ENCODE results near the gene TYK2. TPM values are rescaled to one million over a fixed set of nuclear protein-coding genes. Genes with fewer than 3 reads are reported as not detected.
A peak's percentile ranks its signal among the peaks of the same experiment; 100 is the strongest.
"Not testable (repeated sequence)": the region's sequence is repeated elsewhere in the genome, so short reads cannot be mapped to it uniquely, and the experiment has no call there.

Gene TYK2
- total RNA-seq, 2 donors from 2014 or later, result 241 to 267 TPM

DNA sequence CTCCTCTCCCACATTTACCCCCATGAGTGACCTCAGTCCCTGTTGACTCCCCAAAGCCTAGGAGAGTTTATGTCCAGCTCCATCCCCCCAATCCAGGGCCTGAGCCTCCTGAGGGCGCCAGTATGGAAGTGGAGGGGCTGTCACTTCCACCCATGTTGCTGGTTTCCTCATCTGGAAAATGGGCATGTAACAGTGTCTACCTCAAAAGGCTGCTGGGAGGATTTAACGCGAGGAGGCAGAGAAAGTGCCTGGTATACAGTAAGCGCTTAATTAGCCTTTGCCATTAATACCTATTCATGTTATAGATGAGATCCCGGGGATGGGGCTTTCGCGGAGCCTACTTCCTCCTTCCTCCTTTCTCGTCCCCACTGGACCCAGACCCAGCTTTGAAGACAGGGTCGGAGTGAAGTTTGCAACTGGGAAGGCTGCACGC, 476 bp downstream of the TYK2 start:
- Mint-ChIP-seq H3K27ac (peak overlapping the region; percentile 98), H3K4me3 (peak overlapping the region; percentile 98), H3K36me3 (ENCODE audit: low read depth) (peaks cover 4% of the 10 kb centered on the region), H3K27me3 (no peaks in the 10 kb centered on the region), H3K4me1 (peaks cover 20% of the 10 kb centered on the region)
- no peak for ATAC-seq
- DNase-seq, result no peak
- H3K9me3 ChIP-seq (ENCODE audit: control insufficient read depth, low read length, poor library complexity, severe bottlenecking), result no peaks in the 10 kb centered on the region

DNA sequence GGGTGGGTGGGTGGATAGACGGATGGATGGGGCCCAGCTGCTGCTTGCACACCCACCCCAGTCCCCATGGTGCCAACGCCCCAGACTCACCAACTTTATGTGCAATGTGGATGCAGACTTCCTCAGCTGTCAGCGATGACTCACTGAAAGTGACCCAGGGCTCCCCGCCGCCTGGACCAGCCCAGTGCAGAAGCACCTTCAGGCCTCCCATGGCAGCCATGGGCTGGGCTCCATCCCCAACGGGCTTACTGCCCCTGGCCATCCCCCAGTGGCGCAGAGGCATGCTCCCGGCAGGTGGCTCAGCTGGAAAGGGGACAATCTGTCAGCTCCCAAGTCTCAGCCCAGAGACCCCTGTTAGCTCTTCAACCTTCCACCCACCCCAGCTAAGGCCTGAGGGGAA, 2.2 kb downstream of the TYK2 start:
- peak overlapping the region; percentile 24 for H3K27ac Mint-ChIP-seq
- H3K9me3 ChIP-seq (ENCODE audit: control insufficient read depth, low read length, poor library complexity, severe bottlenecking), result no peaks in the 10 kb centered on the region
- DNase-seq, result no peak
- H3K4me1 Mint-ChIP-seq, result peaks cover 22% of the 10 kb centered on the region
- H3K27me3 Mint-ChIP-seq, result no peaks in the 10 kb centered on the region
- H3K36me3 Mint-ChIP-seq (ENCODE audit: low read depth), result peaks cover 4% of the 10 kb centered on the region
- H3K4me3 Mint-ChIP-seq, result no peak overlapping the region
- no peak for ATAC-seq

DNA sequence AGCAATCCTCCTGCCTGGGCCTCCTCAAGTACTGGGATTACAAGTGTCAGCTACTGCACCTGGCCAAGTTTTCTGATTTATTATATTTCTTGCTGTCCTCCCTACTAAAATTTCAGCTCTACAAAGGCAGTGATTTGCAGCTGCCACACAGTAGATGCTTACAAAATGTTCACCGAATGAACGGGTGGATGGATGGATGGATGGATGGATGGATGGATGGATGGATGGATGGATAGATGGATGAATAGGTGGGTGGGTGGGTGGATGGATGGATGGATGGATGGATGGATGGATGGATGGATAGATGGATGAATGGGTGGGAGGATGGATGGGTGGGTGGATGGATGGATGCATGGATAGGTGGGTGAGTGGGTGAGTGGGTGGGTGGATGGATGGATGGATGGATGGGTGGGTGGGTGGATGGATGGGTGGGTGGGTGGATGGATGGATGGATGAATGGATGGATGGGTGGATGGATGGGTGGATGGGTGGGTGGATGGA, 3.2 kb downstream of the TYK2 start:
- H3K4me1 Mint-ChIP-seq, result peaks cover 22% of the 10 kb centered on the region
- H3K4me3 Mint-ChIP-seq; H3K9me3 ChIP-seq (ENCODE audit: control insufficient read depth, low read length, poor library complexity, severe bottlenecking); DNase-seq; H3K27me3 Mint-ChIP-seq; H3K36me3 Mint-ChIP-seq (ENCODE audit: low read depth); ATAC-seq; H3K27ac Mint-ChIP-seq: not testable (repeated sequence)

DNA sequence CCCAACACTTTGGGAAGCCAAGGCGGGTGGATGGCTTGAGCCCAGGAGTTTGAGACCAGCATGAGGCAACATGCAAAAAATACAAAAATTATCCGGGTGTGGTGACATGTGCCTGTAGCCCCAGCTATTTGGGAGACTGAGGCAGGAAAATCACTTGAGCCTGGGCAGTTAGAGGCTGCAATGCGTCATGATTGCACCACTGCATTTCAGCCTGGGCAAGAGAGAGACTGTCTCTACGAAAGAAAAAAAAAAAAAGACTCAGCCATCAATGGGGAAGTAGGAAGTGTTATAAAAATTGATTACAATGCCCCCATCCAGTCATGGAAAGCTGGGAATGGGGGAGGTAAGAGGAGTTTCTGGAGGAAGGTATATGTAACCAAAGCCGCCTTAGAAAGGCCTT, 5.4 kb downstream of the TYK2 start:
- no peak overlapping the region for H3K27ac Mint-ChIP-seq
- no peaks in the 10 kb centered on the region for H3K9me3 ChIP-seq (ENCODE audit: control insufficient read depth, low read length, poor library complexity, severe bottlenecking)
- no peak for DNase-seq
- H3K4me3 Mint-ChIP-seq, result no peak overlapping the region
- peaks cover 2% of the 10 kb centered on the region for H3K36me3 Mint-ChIP-seq (ENCODE audit: low read depth)
- H3K4me1 Mint-ChIP-seq, result peaks cover 13% of the 10 kb centered on the region
- H3K27me3 Mint-ChIP-seq, result no peaks in the 10 kb centered on the region
- no peak for ATAC-seq

DNA sequence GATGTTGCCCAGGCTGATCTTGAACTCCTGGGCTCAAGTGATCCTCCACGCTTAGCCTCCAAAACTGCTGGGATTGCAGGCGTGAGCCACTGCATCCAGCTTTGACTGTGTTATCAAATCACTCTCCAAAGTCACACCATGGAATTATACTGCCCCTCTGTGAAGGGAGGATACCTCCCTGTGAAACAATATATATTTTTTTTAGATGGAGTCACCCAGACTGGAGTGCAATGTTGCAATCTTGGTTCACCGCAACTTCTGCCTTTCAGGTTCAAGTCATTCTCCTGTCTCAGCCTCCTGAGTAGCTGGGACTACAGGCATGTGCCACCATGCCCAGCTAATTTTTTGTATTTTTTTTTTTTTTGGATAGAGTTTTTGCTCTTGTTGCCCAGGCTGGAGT, 7.7 kb downstream of the TYK2 start:
- H3K4me3 Mint-ChIP-seq, result peak overlapping the region; percentile 5
- H3K27ac Mint-ChIP-seq, result no peak overlapping the region
- H3K36me3 Mint-ChIP-seq (ENCODE audit: low read depth), result peaks cover 4% of the 10 kb centered on the region
- no peaks in the 10 kb centered on the region for H3K27me3 Mint-ChIP-seq
- ATAC-seq (no peak), DNase-seq (no peak)
- H3K9me3 ChIP-seq (ENCODE audit: control insufficient read depth, low read length, poor library complexity, severe bottlenecking), result no peaks in the 10 kb centered on the region
- peaks cover 5% of the 10 kb centered on the region for H3K4me1 Mint-ChIP-seq

DNA sequence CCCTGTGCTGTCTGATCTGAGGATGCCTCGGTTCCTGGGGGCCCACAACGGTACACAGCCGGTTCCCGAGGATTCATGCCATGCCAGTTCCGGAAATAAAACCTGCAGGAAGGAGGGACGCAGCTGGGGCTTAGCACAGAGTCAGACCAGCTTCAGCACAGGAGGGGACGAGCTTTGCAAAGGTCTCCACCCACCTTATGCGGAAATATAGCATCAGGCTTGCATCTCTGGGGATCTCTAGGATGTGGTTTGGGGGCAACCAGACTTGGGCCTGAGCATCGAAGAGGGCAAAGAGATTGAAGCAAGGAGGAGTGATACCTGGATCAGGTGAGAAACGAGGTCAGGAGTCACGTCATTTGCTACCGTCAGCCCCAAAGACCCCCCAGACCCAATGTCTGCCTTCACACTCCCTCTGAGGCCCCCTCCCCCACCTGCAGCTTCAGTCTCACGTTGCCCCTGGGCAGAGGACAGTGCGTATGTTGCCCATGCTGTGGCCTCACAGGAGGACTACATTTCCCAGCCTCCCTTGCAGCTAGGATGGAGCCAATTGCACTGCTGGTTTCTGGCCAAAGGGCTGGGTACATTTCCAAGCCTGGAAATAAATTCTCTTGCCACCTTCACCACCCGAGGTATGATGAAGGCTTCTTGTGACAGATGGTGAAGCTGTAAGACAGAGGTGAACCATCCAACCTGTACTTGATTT, 12.1 kb downstream of the TYK2 start:
- peaks cover 5% of the 10 kb centered on the region for H3K4me1 Mint-ChIP-seq

DNA sequence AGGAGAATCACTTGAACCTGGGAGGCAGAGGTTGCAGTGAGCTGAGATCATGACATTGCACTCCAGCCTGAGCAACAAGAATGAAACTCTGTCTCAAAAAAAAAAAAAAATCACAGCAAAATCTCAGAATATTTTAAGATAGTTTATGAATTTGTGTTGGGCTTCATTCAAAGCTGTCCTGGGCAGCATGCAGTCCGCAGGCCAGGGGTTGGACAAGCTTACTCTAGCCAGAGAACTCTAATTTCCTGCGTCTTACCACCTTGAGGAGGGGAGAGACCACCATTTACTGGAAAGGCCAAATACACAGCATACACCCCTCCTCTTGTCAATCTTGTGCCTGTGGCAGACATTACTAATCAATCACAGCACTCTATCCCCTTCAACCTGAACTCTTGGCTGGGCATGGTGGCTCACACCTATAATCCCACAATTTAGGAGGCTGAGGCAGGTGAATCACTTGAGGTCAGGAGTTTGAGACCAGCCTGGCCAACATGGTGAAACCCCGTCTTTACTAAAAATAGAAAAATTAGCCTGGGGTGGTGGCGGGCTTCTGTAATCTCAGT, 13.3 kb downstream of the TYK2 start:
- peak overlapping the region; percentile 19 for H3K27ac Mint-ChIP-seq
- H3K4me3 Mint-ChIP-seq; ATAC-seq; H3K9me3 ChIP-seq (ENCODE audit: control insufficient read depth, low read length, poor library complexity, severe bottlenecking); H3K27me3 Mint-ChIP-seq; H3K36me3 Mint-ChIP-seq (ENCODE audit: low read depth); H3K4me1 Mint-ChIP-seq; DNase-seq: not testable (repeated sequence)

More for the DNA sequence above, 12.1 kb downstream of the TYK2 start:
- no peaks in the 10 kb centered on the region for H3K9me3 ChIP-seq (ENCODE audit: control insufficient read depth, low read length, poor library complexity, severe bottlenecking)
- no peak for DNase-seq
- no peaks in the 10 kb centered on the region for H3K27me3 Mint-ChIP-seq
- H3K27ac Mint-ChIP-seq, result peak overlapping the region; percentile 53
- ATAC-seq, result no peak
- peaks cover 6% of the 10 kb centered on the region for H3K36me3 Mint-ChIP-seq (ENCODE audit: low read depth)
- no peak overlapping the region for H3K4me3 Mint-ChIP-seq

DNA sequence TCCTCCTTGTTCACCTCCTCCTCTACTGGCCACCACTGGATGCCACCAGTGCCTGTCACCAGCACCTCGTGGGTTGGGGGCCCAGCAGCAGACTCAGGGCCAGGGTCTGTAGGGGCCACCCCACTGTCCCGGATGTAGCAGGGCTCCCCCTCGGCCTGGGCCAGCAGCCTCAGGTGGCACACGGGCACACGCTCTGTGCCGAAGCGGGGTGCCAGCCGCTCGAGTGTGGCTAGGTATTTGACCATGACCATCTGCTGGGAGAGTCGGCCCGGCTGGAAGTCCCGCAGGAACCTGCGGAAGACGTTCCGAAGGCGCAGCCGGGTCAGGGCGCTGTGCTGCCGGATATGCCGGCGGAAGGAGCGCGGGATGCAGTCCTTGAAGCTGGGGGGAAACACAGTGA, 14.9 kb downstream of the TYK2 start:
- Mint-ChIP-seq H3K4me3 (no peak overlapping the region), H3K36me3 (ENCODE audit: low read depth) (peaks cover 11% of the 10 kb centered on the region), H3K27me3 (no peaks in the 10 kb centered on the region), H3K4me1 (peaks cover 5% of the 10 kb centered on the region), H3K27ac (no peak overlapping the region)
- ATAC-seq, result no peak
- no peak for DNase-seq
- H3K9me3 ChIP-seq (ENCODE audit: control insufficient read depth, low read length, poor library complexity, severe bottlenecking), result no peaks in the 10 kb centered on the region

DNA sequence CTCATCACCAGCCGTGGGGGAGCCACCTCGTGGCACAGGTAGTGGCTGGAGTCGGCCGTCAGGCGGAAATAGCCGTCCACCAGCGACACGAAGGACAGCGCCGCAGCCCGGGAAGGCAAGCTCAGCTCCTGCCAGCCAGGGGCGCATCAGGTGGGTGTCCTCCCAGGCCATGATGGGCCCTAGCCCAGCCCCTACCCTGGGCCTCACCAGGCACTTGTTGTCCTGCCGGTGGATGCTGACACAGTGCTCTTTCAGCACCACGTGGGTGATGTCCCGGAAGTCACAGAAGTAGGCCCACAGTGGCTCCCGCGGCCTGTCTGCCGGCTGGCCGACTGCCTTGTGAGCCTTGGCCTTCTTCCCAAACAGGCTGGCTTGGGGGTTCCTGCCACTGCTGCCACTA, 15.7 kb downstream of the TYK2 start:
- H3K4me1 Mint-ChIP-seq, result peaks cover 5% of the 10 kb centered on the region
- ATAC-seq (no peak), DNase-seq (no peak)
- H3K36me3 Mint-ChIP-seq (ENCODE audit: low read depth), result peaks cover 11% of the 10 kb centered on the region
- no peak overlapping the region for H3K4me3 Mint-ChIP-seq
- no peaks in the 10 kb centered on the region for H3K9me3 ChIP-seq (ENCODE audit: control insufficient read depth, low read length, poor library complexity, severe bottlenecking)
- H3K27me3 Mint-ChIP-seq, result no peaks in the 10 kb centered on the region
- no peak overlapping the region for H3K27ac Mint-ChIP-seq

DNA sequence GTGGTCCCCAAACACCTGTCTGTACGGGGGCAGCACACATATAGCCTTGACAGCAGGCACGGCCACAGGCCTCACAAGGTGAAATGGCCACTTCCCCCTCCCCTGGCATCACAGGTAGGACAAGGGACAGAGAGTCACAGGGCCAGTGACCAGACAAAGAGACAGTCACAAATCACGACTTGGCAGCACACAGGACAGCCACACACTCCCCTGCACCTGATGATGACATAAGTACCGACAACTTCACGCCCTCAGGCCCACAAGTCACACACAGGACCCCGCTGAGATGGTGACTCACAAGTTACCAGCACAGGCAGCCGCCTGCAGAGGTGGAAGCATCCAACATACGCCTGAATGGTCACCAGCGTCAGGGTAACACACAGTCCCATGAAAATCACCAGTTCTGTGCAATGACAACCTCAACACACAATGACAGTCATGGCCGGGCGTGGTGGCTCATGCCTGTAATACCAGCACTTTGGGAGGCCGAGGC, 16.5 kb downstream of the TYK2 start:
- Mint-ChIP-seq H3K36me3 (ENCODE audit: low read depth) (peaks cover 12% of the 10 kb centered on the region), H3K4me1 (peaks cover 3% of the 10 kb centered on the region), H3K27me3 (no peaks in the 10 kb centered on the region), H3K4me3 (no peak overlapping the region), H3K27ac (no peak overlapping the region)
- no peak for ATAC-seq
- H3K9me3 ChIP-seq (ENCODE audit: control insufficient read depth, low read length, poor library complexity, severe bottlenecking), result no peaks in the 10 kb centered on the region
- DNase-seq, result no peak

DNA sequence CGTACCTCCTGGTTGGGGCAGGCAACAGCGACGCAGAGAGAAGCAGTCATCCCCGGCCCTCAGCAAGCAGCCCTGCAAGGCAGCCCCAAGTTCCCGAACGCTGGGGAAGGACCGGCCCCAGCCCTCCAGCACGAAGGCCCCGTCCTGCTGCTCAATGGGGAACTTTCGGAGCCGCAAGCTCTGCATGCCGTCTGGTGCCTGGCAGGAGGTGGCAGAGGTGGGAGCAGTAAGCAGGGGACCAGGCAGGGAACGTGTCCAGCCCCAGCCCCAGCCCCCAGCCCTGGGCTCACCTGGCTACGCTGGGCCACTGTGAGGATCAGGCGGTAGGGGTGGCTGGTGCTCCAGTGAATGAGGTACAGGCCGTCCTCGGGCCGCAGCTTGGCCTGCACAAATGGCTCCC, 18.1 kb downstream of the TYK2 start:
- ATAC-seq, result no peak
- H3K36me3 Mint-ChIP-seq (ENCODE audit: low read depth), result peaks cover 10% of the 10 kb centered on the region

DNA sequence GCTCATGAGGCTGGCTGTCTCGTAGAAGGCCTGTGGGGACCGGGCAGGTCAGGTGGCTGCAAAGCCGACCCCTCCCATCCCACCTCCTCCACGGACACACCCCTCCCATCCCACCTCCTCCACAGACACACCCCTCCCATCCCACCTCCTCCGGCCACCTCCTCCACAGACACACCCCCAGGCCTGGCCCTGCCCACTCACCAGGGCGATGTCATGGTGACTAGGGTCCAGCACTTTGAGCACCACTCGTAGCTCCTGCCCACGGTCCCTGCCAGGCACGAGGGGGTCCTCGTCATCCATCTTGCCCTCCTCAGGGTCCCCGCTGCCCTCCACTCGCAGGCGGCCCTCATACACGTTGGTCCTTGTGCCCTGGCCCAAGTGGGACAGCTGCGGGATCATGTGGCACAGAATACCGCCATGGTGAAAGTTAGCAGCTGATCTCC, 18.8 kb downstream of the TYK2 start:
- no peak for ATAC-seq
- no peak overlapping the region for H3K4me3 Mint-ChIP-seq
- no peaks in the 10 kb centered on the region for H3K9me3 ChIP-seq (ENCODE audit: control insufficient read depth, low read length, poor library complexity, severe bottlenecking)
- H3K36me3 Mint-ChIP-seq (ENCODE audit: low read depth), result peaks cover 8% of the 10 kb centered on the region
- peak overlapping the region; percentile 62 for H3K27ac Mint-ChIP-seq
- peaks cover 3% of the 10 kb centered on the region for H3K4me1 Mint-ChIP-seq
- H3K27me3 Mint-ChIP-seq, result no peaks in the 10 kb centered on the region
- no peak for DNase-seq

More for the DNA sequence above, 18.1 kb downstream of the TYK2 start:
- Mint-ChIP-seq H3K4me3 (no peak overlapping the region), H3K4me1 (peaks cover 3% of the 10 kb centered on the region), H3K27ac (no peak overlapping the region), H3K27me3 (no peaks in the 10 kb centered on the region)
- H3K9me3 ChIP-seq (ENCODE audit: control insufficient read depth, low read length, poor library complexity, severe bottlenecking), result no peaks in the 10 kb centered on the region
- DNase-seq, result no peak

DNA sequence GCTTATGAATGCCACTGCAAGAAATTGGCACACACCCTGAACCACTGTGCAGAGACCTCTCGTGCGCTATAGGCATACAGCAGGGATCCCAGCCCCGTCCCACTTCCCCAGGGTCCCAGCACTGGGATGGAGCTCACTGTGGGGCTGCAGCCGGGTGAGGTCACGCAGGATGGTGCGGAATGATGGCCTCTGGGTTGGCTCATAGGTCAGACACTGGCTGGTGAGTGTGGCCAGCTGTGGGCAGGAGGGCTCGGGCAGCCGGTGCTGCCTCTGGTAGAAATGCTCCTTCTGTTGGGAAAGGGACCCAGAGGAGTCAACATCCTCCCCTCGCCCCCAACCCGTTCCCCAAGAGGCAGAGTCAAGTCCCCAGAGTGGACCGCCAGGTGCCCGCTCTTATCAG, 23.9 kb downstream of the TYK2 start:
- no peak for ATAC-seq
- peaks cover 8% of the 10 kb centered on the region for H3K36me3 Mint-ChIP-seq (ENCODE audit: low read depth)

More for the DNA sequence above, 23.9 kb downstream of the TYK2 start:
- DNase-seq, result no peak
- no peak overlapping the region for H3K4me3 Mint-ChIP-seq
- no peak overlapping the region for H3K27ac Mint-ChIP-seq
- no peaks in the 10 kb centered on the region for H3K4me1 Mint-ChIP-seq
- no peaks in the 10 kb centered on the region for H3K27me3 Mint-ChIP-seq
- no peaks in the 10 kb centered on the region for H3K9me3 ChIP-seq (ENCODE audit: control insufficient read depth, low read length, poor library complexity, severe bottlenecking)

Data from T-helper 17 cell (primary cell).